Tibial nerve (tissue), 4 donors: ENCODE measurements around the gene PPFIBP2. TPM values are rescaled to one million over a fixed set of nuclear protein-coding genes. Genes with fewer than 3 reads are reported as not detected.
"Not testable (repeated sequence)": the region's sequence is repeated elsewhere in the genome, so short reads cannot be mapped to it uniquely, and the experiment has no call there.

ENCODE experiments used
- DNase-seq, 2 donors: peaks; one replicate each; pipeline ENCODE4 v3.0.0-alpha.2; 2019; ENCODE audit warnings: low spot score in 2 of 2
- H3K27ac ChIP-seq, 4 donors: fragments of 200-600 bp; sonication (generic) in 3 of 4; one replicate each; pipeline ENCODE4 v1.5.1; 2017 to 2019; ENCODE audit warnings: mild to moderate bottlenecking in 1 of 4
- H3K27me3 ChIP-seq, 2 donors: fragments of 200-600 bp; sonication (generic) in 1 of 2; one replicate each; pipeline versions ENCODE4 v1.5.1 to v1.6.0; 2017 to 2019
- H3K36me3 ChIP-seq, 3 donors: fragments of 200-600 bp; sonication (generic); one replicate each; pipeline ENCODE4 v1.5.1; 2018 to 2019
- H3K4me1 ChIP-seq, 4 donors: fragments of 200-600 bp; sonication (generic) in 3 of 4; one replicate each; pipeline ENCODE4 v1.5.1; 2017 to 2019
- H3K4me3 ChIP-seq, 4 donors: fragments of 200-600 bp; sonication (generic) in 3 of 4; one replicate each; pipeline ENCODE4 v1.5.1; 2017 to 2019; ENCODE audit warnings: mild to moderate bottlenecking in 1 of 4, moderate library complexity in 1 of 4
- H3K9me3 ChIP-seq, 4 donors: fragments of 200-600 bp; sonication (generic) in 3 of 4; one replicate each; pipeline ENCODE4 v1.5.1; 2017 to 2019
- EP300 ChIP-seq, 2 donors: sonication (generic); formaldehyde crosslinking; IDR thresholded peaks; one replicate each; pipeline ENCODE4 v1.6.1; 2017; ENCODE audit warnings: antibody characterized with exemption in 2 of 2, mild to moderate bottlenecking in 1 of 2
- POLR2A ChIP-seq, 2 donors: fragments of 450-650 bp; IDR thresholded peaks; one replicate each; pipeline ENCODE4 v1.6.1; 2017; ENCODE audit warnings: antibody characterized with exemption in 2 of 2, mild to moderate bottlenecking in 2 of 2, moderate library complexity in 2 of 2
- WGBS, 2 donors: methylation state at CpG; one replicate each; pipeline ENCODE4 v1.1.5; 2018; 5-methylcytosine and 5-hydroxymethylcytosine counted together
- total RNA-seq, 4 donors: library from RNA; depleted of rRNA; stranded (reverse); fragments of >200 nt; gene quantifications; one replicate each; pipeline ENCODE4 v1.1.0, GENCODE V29; 2016
- TF ChIP-seq, protein P1 (sequence below), 5 experiments: fragments of 200-600 bp in 3 of 5; fragments of 450-650 bp in 2 of 5; sonication (generic) in 3 of 5; IDR thresholded peaks; one replicate each; pipeline ENCODE4 v1.5.1; 2016 to 2019; ENCODE audit warnings: antibody characterized with exemption in 5 of 5, mild to moderate bottlenecking in 3 of 5, moderate library complexity in 2 of 5

Gene PPFIBP2
- total RNA-seq, 4 donors from 2014 or later: 19.8 to 110 (median 29.2) TPM

DNA sequence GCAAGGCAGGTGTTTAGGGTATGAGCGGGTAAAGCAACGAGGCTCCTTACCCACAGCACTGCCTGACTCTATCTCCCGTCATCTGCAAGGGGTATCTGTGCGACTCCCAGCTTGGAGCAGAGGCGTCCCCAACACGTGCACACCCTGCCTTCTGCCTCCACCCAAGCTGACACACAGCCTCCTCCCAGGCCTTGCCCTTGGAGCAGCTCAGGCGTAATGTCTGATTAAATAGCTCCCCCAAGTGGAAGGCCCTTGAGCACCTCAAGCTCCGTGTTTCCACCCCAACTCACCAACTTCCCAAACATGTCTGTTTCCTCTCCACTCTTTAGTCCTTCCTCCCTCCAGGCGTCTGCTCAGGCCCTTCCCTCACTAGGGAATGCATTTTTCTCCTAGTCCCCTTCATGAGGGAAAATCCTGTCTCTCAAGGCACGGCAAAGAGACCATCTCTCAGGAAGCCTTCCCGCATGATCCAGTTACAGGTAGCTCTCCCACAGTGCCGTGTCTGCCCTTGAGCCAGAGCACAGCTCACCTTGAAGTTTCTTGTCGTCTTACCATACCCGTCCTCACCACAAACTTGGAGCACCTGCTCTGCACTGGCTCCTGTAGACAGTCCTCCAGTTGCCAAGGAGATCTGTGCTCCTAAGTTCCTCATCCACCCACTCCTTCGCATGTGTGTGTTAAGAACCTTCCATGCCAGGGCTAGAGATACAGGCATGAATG lies 143.7 kb downstream of the PPFIBP2 start:
- H3K4me3 ChIP-seq: no peak overlapping the region
- peaks cover 0 to 21% (median 3%) of the 10 kb centered on the region in 4 donors for H3K4me1 ChIP-seq
- DNase-seq: peak in 1 of 2 donors; percentile 63
- H3K27me3 ChIP-seq: no peaks in the 10 kb centered on the region
- no peak for TF ChIP-seq POLR2A (IDR thresholded peaks at IDR 0.05)
- peak in 1 of 2 donors; percentile 61 for TF ChIP-seq EP300 (IDR thresholded peaks at IDR 0.05)
- TF ChIP-seq, protein P1, sequence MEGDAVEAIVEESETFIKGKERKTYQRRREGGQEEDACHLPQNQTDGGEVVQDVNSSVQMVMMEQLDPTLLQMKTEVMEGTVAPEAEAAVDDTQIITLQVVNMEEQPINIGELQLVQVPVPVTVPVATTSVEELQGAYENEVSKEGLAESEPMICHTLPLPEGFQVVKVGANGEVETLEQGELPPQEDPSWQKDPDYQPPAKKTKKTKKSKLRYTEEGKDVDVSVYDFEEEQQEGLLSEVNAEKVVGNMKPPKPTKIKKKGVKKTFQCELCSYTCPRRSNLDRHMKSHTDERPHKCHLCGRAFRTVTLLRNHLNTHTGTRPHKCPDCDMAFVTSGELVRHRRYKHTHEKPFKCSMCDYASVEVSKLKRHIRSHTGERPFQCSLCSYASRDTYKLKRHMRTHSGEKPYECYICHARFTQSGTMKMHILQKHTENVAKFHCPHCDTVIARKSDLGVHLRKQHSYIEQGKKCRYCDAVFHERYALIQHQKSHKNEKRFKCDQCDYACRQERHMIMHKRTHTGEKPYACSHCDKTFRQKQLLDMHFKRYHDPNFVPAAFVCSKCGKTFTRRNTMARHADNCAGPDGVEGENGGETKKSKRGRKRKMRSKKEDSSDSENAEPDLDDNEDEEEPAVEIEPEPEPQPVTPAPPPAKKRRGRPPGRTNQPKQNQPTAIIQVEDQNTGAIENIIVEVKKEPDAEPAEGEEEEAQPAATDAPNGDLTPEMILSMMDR (IDR thresholded peaks at IDR 0.05): peak; percentile 43 to 88 (median 54)
- 51 to 56% methylated on average over 15 of the region's 15 CpGs for WGBS, 2 donors
- peaks cover 0 to 41% (median 8%) of the 10 kb centered on the region in 3 donors for H3K36me3 ChIP-seq
- H3K9me3 ChIP-seq: no peaks in the 10 kb centered on the region
- H3K27ac ChIP-seq: peak overlapping the region; percentile 34 to 80 (median 68)

DNA sequence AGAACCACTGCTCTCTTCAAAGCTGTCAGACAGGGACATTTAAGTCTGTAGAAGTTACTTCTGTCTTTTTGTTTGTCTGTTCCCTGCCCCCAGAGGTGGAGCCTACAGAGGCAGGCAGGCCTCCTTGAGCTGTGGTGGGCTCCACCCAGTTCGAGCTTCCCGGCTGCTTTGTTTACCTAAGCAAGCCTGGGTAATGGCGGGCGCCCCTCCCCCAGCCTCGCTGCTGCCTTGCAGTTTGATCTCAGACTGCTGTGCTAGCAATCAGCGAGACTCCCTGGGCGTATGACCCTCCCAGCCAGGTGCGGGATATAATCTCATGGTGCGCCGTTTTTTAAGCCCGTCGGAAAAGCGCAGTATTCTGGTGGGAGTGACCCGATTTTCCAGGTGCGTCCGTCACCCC lies 149.7 kb downstream of the PPFIBP2 start:
- not testable (repeated sequence) for DNase-seq, H3K27ac ChIP-seq, H3K27me3 ChIP-seq, H3K9me3 ChIP-seq, H3K4me3 ChIP-seq
- Histone ChIP-seq H3K4me1 (peaks cover 0 to 23% (median 5%) of the 10 kb centered on the region in 4 donors), H3K36me3 (peaks cover 0 to 47% (median 0%) of the 10 kb centered on the region in 3 donors)
- WGBS, 2 donors: 72 to 89% methylated on average over 14 to 16 of the region's 16 CpGs

DNA sequence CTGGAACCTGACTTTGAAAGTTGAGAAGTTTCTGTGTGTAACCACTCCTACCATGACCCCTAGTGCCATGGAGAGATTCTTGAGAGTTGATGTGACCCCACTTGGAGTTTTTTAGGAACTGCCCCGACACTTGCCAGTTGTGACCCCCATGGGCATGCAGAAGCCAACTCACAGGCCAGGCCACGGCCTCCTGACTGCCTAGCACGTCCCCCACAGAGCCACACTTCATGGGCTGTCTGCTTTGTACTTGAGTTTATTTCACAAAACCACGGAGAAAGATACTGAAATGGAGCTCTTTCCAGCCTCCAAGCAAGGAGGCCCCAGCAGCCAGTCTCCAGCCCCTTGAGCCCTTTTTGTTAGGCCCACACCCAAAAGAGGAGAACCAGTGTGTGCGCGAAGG lies 151.1 kb downstream of the PPFIBP2 start:
- peaks cover 0 to 36% (median 9%) of the 10 kb centered on the region in 4 donors for H3K4me1 ChIP-seq

DNA sequence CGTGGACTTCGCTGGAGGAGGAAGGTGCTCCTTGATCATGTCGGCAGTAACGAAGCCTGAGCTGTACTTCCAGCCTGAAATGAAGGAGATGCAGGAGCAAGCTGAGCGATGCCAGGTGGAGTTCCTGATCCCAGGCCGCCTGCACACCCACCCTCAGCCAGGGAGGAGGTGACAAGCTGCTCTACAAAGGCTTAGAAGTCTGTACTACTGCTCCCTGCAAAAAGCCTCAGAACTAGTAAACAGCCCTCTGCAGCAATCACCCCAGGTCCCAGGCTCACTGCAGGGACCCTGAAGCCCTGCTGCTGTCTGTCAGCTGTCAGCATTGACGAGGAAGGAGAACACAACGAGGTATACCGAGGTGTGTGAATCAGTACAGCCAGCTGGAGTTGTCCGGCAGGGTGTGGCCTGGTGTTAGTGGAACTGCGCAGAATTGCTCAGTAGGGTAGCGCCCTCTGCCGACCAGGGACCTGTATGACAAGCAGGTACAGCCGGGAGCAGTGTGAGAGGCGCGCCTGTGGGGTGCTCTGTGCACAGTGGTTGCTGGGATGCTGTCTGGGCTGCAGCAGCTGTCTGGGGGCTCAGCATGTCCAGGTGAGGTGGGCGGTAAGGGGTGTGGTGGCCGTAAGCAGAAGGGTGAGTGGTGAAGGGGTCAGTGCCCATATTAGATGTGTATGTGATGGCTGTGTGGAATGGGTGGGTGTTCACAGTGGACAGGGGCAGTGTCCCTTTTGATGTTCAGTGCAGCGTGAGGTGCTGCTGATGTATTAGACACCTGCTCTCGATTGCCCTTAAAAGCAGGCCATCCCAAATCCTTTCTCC lies 151.9 kb downstream of the PPFIBP2 start:
- H3K9me3 ChIP-seq: no peaks in the 10 kb centered on the region
- no peaks in the 10 kb centered on the region for H3K27me3 ChIP-seq
- peaks cover 0 to 39% (median 10%) of the 10 kb centered on the region in 4 donors for H3K4me1 ChIP-seq
- no peak for TF ChIP-seq EP300 (IDR thresholded peaks at IDR 0.05)
- TF ChIP-seq, protein P1 (IDR thresholded peaks at IDR 0.05): peak; percentile 74 to 89 (median 79)
- DNase-seq: peak; percentile 52 to 68
- peak overlapping the region in 2 of 4 donors; percentile 94 to 96 for H3K27ac ChIP-seq
- peaks cover 0 to 47% (median 0%) of the 10 kb centered on the region in 3 donors for H3K36me3 ChIP-seq
- no peak overlapping the region for H3K4me3 ChIP-seq
- 67 to 70% methylated on average over 19 to 20 of the region's 20 CpGs for WGBS, 2 donors

More for the DNA sequence above, 151.1 kb downstream of the PPFIBP2 start:
- Histone ChIP-seq H3K27ac (peak overlapping the region in 1 of 4 donors; percentile 96), H3K27me3 (no peaks in the 10 kb centered on the region), H3K4me3 (no peak overlapping the region), H3K36me3 (peaks cover 0 to 47% (median 0%) of the 10 kb centered on the region in 3 donors), H3K9me3 (no peaks in the 10 kb centered on the region)
- TF ChIP-seq EP300 (IDR thresholded peaks at IDR 0.05): no peak
- TF ChIP-seq, protein P1 (IDR thresholded peaks at IDR 0.05): no peak
- DNase-seq: no peak
- 70 to 76% methylated on average over 6 of the region's 6 CpGs for WGBS, 2 donors

DNA sequence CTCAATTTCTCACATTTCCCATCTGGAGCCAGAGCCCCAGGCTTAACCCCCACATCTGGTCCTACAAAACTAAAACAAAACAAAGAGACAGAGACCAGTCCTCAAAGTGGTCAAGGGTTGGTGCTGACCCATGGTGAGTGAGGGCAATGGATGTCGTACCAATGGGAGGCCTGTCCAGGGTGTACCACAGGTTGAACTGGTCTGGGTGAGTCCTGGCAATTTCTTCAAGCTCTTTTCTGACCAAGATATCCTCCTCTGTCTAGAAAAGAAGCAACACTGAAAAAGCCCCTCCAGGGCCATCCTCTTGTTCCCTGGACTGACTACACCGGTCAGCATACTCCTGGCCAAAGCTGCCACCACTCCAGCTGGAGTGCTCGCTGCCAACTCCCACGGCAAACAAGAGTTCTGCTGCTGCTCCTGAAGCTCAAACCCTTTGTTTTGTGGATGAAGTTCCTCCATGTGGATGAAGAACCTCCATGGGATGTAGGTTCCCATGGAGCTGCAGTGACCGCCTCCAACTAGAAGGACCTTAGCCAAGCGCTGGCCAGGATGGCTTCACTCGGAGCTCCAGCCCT lies 152.6 kb downstream of the PPFIBP2 start:
- 80 to 90% methylated on average over 6 to 7 of the region's 7 CpGs for WGBS, 2 donors
- H3K27ac ChIP-seq: peak overlapping the region in 2 of 4 donors; percentile 94 to 96
- H3K27me3 ChIP-seq: no peaks in the 10 kb centered on the region
- H3K4me3 ChIP-seq: no peak overlapping the region
- peaks cover 0 to 47% (median 0%) of the 10 kb centered on the region in 3 donors for H3K36me3 ChIP-seq
- no peak for DNase-seq
- TF ChIP-seq, protein P1 (IDR thresholded peaks at IDR 0.05): no peak
- TF ChIP-seq POLR2A (IDR thresholded peaks at IDR 0.05): no peak
- no peak for TF ChIP-seq EP300 (IDR thresholded peaks at IDR 0.05)
- H3K4me1 ChIP-seq: peaks cover 0 to 46% (median 10%) of the 10 kb centered on the region in 4 donors
- H3K9me3 ChIP-seq: no peaks in the 10 kb centered on the region
